Stomach (tissue), 9 donors: ENCODE results near the gene ADH6. TPM values are rescaled to one million over a fixed set of nuclear protein-coding genes. Genes with fewer than 3 reads are reported as not detected.
"Not testable (repeated sequence)": the region's sequence is repeated elsewhere in the genome, so short reads cannot be mapped to it uniquely, and the experiment has no call there.

Source experiments
- DNase-seq, 2 donors: peaks; one replicate each; pipeline versions ENCODE4 v3.0.0 to v3.0.0-alpha.2; 2013 to 2019
- H3K27ac ChIP-seq, 5 donors: fragments of 200-600 bp in 4 of 5; sonication (generic) in 4 of 5; one replicate each; pipeline ENCODE4 v1.5.1; 2013 to 2019; ENCODE audit warnings: mild to moderate bottlenecking in 1 of 5, moderate library complexity in 1 of 5
- H3K27me3 ChIP-seq, 3 donors: fragments of 200-600 bp; sonication (generic); one replicate each; pipeline ENCODE4 v1.5.1; 2017 to 2019; ENCODE audit warnings: mixed run types in 1 of 3
- H3K36me3 ChIP-seq, 4 donors: fragments of 200-600 bp; sonication (generic); 1 replicate in 3 of 4; 2 replicates in 1 of 4; pipeline ENCODE4 v1.5.1; 2016 to 2019
- H3K4me1 ChIP-seq, 4 donors: fragments of 200-600 bp; sonication (generic); one replicate each; pipeline ENCODE4 v1.5.1; 2016 to 2019
- H3K4me3 ChIP-seq, 4 donors: fragments of 200-600 bp; sonication (generic) in 3 of 4; one replicate each; pipeline ENCODE4 v1.5.1; 2016 to 2019; ENCODE audit warnings: mild to moderate bottlenecking in 1 of 4
- H3K9me3 ChIP-seq, 4 donors: fragments of 200-600 bp; sonication (generic); one replicate each; pipeline ENCODE4 v1.5.1; 2016 to 2019
- EP300 ChIP-seq: sonication (generic); formaldehyde crosslinking; IDR thresholded peaks from one replicate; pipeline ENCODE4 v1.6.1; 2017; ENCODE audit warnings: antibody characterized with exemption
- POLR2A ChIP-seq, 4 donors: fragments of 450-650 bp; IDR thresholded peaks; one replicate each; pipeline ENCODE4 v1.6.1; 2016; ENCODE audit warnings: antibody characterized with exemption in 4 of 4, control low read depth in 2 of 4, mild to moderate bottlenecking in 1 of 4, moderate library complexity in 1 of 4
- POLR2AphosphoS5 ChIP-seq, 3 donors: sonication (generic); formaldehyde crosslinking; IDR thresholded peaks; one replicate each; pipeline ENCODE4 v1.6.1; 2016; ENCODE audit warnings: antibody characterized with exemption in 3 of 3
- WGBS, 5 donors: extraction: QIAGEN DNeasy Blood & Tissue Kit in 3 of 5; methylation state at CpG; one replicate each; pipeline versions ENCODE4 v1.1.5 to v1.1.7; 2013 to 2018; 5-methylcytosine and 5-hydroxymethylcytosine counted together
- intact Hi-C: fragments of 100-400 bp; cut with DNase I; formaldehyde crosslinking; loops from one replicate; pipeline ENCODE4 v1.15.1; 2023; ENCODE audit warnings: low total_unique reads
- polyA plus RNA-seq, 3 donors: library from polyadenylated mRNA; stranded (reverse); fragments of 200-250 nt; gene quantifications; one replicate each; pipeline ENCODE4 v1.2.3, GENCODE V29; 2013
- total RNA-seq, 5 donors: library from RNA; depleted of rRNA; stranded (reverse); fragments of >200 nt; gene quantifications; one replicate each; pipeline versions ENCODE4 v1.1.0 to v1.2.3, GENCODE V29; 2014 to 2016
- TF ChIP-seq, protein P1 (sequence below), 7 experiments: fragments of 450-650 bp in 4 of 7; fragments of 200-600 bp in 3 of 7; sonication (generic) in 3 of 7; IDR thresholded peaks; one replicate each; pipeline ENCODE4 v1.5.1; 2016 to 2019; ENCODE audit warnings: antibody characterized with exemption in 7 of 7, control low read depth in 2 of 7, mild to moderate bottlenecking in 1 of 7
- donor health status: healthy with polysubstance abuse.
- donor health status: Bipolar disorder and iron deficiency.
- donor health status: healthy.

The ADH6 gene
- total and polyA plus RNA-seq, 8 donors, result 0.05 to 1.7 (median 0.92) TPM; not detected in 5

- no peaks in the 10 kb centered on the region for H3K4me1 ChIP-seq
- 74 to 87% (median 85%) methylated on average over 5 of the region's 5 CpGs for WGBS, 5 donors
- peaks cover 0 to 27% (median 3%) of the 10 kb centered on the region in 4 donors for H3K9me3 ChIP-seq
- TF ChIP-seq POLR2A (IDR thresholded peaks at IDR 0.05), result no peak
- TF ChIP-seq EP300, result no peak
- TF ChIP-seq POLR2AphosphoS5 (IDR thresholded peaks at IDR 0.05), result no peak
- TF ChIP-seq, protein P1, sequence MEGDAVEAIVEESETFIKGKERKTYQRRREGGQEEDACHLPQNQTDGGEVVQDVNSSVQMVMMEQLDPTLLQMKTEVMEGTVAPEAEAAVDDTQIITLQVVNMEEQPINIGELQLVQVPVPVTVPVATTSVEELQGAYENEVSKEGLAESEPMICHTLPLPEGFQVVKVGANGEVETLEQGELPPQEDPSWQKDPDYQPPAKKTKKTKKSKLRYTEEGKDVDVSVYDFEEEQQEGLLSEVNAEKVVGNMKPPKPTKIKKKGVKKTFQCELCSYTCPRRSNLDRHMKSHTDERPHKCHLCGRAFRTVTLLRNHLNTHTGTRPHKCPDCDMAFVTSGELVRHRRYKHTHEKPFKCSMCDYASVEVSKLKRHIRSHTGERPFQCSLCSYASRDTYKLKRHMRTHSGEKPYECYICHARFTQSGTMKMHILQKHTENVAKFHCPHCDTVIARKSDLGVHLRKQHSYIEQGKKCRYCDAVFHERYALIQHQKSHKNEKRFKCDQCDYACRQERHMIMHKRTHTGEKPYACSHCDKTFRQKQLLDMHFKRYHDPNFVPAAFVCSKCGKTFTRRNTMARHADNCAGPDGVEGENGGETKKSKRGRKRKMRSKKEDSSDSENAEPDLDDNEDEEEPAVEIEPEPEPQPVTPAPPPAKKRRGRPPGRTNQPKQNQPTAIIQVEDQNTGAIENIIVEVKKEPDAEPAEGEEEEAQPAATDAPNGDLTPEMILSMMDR (IDR thresholded peaks at IDR 0.05), result no peak
- H3K4me3 ChIP-seq, result no peak overlapping the region
- intact Hi-C loops, result no loop called here
- H3K27me3 ChIP-seq, result no peaks in the 10 kb centered on the region
- no peak overlapping the region for H3K27ac ChIP-seq
- no peaks in the 10 kb centered on the region for H3K36me3 ChIP-seq
- no peak for DNase-seq
These were observed 28.7 kb downstream of the ADH6 start for GRCh38 chr4:99190336-99190735.

- H3K9me3 ChIP-seq, result peaks cover 0 to 27% (median 3%) of the 10 kb centered on the region in 4 donors
- H3K36me3 ChIP-seq, H3K27ac ChIP-seq, intact Hi-C loops, H3K4me3 ChIP-seq, H3K4me1 ChIP-seq, H3K27me3 ChIP-seq, DNase-seq: not testable (repeated sequence)
- 89 to 94% (median 92%) methylated on average over 3 of the region's 3 CpGs for WGBS, 5 donors
These were observed 29.1 kb downstream of the ADH6 start for GRCh38 chr4:99189900-99190299.

- TF ChIP-seq EP300, result no peak
- no peak for TF ChIP-seq POLR2AphosphoS5 (IDR thresholded peaks at IDR 0.05)
- TF ChIP-seq, protein P1 (IDR thresholded peaks at IDR 0.05), result no peak
- TF ChIP-seq POLR2A (IDR thresholded peaks at IDR 0.05), result no peak
- Histone ChIP-seq H3K27ac (no peak overlapping the region), H3K27me3 (no peaks in the 10 kb centered on the region), H3K4me3 (no peak overlapping the region), H3K36me3 (no peaks in the 10 kb centered on the region), H3K9me3 (peaks cover 0 to 18% (median 0%) of the 10 kb centered on the region in 4 donors), H3K4me1 (no peaks in the 10 kb centered on the region)
- no peak for DNase-seq
- WGBS, 5 donors, result 81 to 90% (median 88%) methylated on average over 1 of the region's 1 CpG
- intact Hi-C loops, result no loop called here
These were observed 33.0 kb downstream of the ADH6 start for GRCh38 chr4:99186029-99186428.

GRCh38 chr4:99185581-99185980 is 33.5 kb downstream of the ADH6 start:
- Histone ChIP-seq H3K36me3 (no peaks in the 10 kb centered on the region), H3K4me3 (no peak overlapping the region), H3K27ac (no peak overlapping the region), H3K9me3 (peaks cover 0 to 14% (median 0%) of the 10 kb centered on the region in 4 donors), H3K27me3 (no peaks in the 10 kb centered on the region), H3K4me1 (peaks cover 0 to 4% (median 0%) of the 10 kb centered on the region in 4 donors)
- no peak for TF ChIP-seq POLR2A (IDR thresholded peaks at IDR 0.05)
- no peak for TF ChIP-seq POLR2AphosphoS5 (IDR thresholded peaks at IDR 0.05)
- TF ChIP-seq EP300, result no peak
- TF ChIP-seq, protein P1 (IDR thresholded peaks at IDR 0.05), result no peak
- intact Hi-C loops, result no loop called here
- WGBS, 5 donors, result 87 to 97% (median 93%) methylated on average over 2 of the region's 2 CpGs
- no peak for DNase-seq

DNA sequence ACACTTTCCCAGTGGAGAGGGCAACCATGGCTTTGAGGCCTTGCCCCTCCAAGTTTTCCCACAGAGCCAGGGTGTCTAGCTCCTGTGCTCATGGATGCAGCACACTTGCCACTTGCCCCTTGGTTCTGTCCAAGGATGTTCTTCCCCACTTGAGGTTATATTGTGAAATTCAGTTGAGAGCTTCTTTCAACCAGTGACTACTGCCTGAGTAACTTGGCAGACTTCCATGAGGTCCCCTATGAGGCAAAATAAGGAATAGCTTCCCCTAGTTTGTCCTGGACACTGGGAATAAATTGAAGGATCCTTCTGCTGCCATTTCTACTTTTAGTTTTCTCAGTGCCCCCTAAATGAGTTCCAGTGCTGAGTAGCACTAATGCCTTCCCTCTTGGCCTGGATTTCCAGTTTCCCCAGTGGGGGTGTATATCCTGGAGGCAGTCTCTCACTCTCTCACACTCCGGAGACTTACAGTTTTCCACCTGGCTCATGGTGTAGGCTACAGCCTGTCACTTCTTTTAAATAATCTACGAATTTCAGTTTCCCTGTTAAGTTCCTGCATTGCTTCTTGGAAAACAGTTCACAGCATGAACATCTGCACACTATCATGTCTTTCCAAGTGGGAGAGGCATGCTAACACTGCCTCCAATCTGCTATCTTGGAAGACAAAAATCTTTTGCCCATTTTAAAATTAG is 38.5 kb downstream of the ADH6 start:
- no peak overlapping the region for H3K4me3 ChIP-seq
- intact Hi-C loops, result no loop called here
- H3K27ac ChIP-seq, result peak overlapping the region in 3 of 5 donors; percentile 18 to 41 (median 33)
- 48 to 75% (median 66%) methylated on average over 2 of the region's 2 CpGs for WGBS, 5 donors
- H3K36me3 ChIP-seq, result no peaks in the 10 kb centered on the region
- TF ChIP-seq POLR2A (IDR thresholded peaks at IDR 0.05), result no peak
- TF ChIP-seq, protein P1 (IDR thresholded peaks at IDR 0.05), result no peak
- H3K9me3 ChIP-seq, result peaks cover 0 to 18% (median 5%) of the 10 kb centered on the region in 4 donors
- DNase-seq, result peak in 1 of 2 donors; percentile 35
- peaks cover 0 to 14% (median 2%) of the 10 kb centered on the region in 4 donors for H3K4me1 ChIP-seq
- H3K27me3 ChIP-seq, result no peaks in the 10 kb centered on the region
